Calu3 (cell line): ENCODE data around the gene PDPR. TPM values are rescaled to one million over a fixed set of nuclear protein-coding genes. Genes with fewer than 3 reads are reported as not detected.
"Not testable (repeated sequence)": the region's sequence is repeated elsewhere in the genome, so short reads cannot be mapped to it uniquely, and the experiment has no call there.

Experiments used
- BruUV-seq: library from RNA; stranded (reverse); fragments of 400-500 nt; replicated peaks from 2 replicates; lab custom pipeline; 2021; lab: Mats Ljungman, UMichigan
- CTCF ChIA-PET: fragments of 300-600 bp; sonication (Branson Sonifier 250); formaldehyde crosslinking; loops from one replicate; lab custom pipeline; 2022; ENCODE audit warnings: antibody characterized with exemption; lab: Charles Lee
- DNase-seq: peaks from one replicate; pipeline ENCODE4 v3.0.0; 2022
- H3K27ac Mint-ChIP-seq: one replicate; pipeline ENCODE4 v1.8.0; 2022; ENCODE audit warnings: mixed read lengths; ENCODE audit not compliant: unreplicated experiment
- H3K27me3 Mint-ChIP-seq: one replicate; pipeline ENCODE4 v1.8.0; 2022; ENCODE audit warnings: mixed read lengths; ENCODE audit not compliant: unreplicated experiment
- H3K36me3 Mint-ChIP-seq: one replicate; pipeline ENCODE4 v1.8.0; 2022; ENCODE audit warnings: mild to moderate bottlenecking, moderate library complexity, mixed read lengths; ENCODE audit not compliant: insufficient read depth, unreplicated experiment
- H3K4me1 Mint-ChIP-seq: one replicate; pipeline ENCODE4 v1.8.0; 2022; ENCODE audit warnings: mild to moderate bottlenecking, low read depth, mixed read lengths; ENCODE audit not compliant: unreplicated experiment
- H3K4me3 Mint-ChIP-seq: one replicate; pipeline ENCODE4 v1.8.0; 2022; ENCODE audit warnings: mild to moderate bottlenecking, low read depth, moderate library complexity, mixed read lengths; ENCODE audit not compliant: unreplicated experiment
- H3K9me3 Mint-ChIP-seq: one replicate; pipeline ENCODE4 v1.8.0; 2022; ENCODE audit warnings: low read depth, mixed read lengths; ENCODE audit not compliant: unreplicated experiment
- intact Hi-C: fragments of 100-400 bp; cut with micrococcal nuclease; formaldehyde crosslinking; loops from one replicate; pipeline ENCODE4 v1.10.0; 2022; ENCODE audit not compliant: unreplicated experiment
- total RNA-seq: library from RNA; stranded (reverse); gene quantifications from 2 replicates; pipeline ENCODE4 v1.2.3, GENCODE V29; 2022

PDPR gene
- total RNA-seq, 1 experiment from 2014 or later = 30.3 TPM

DNA sequence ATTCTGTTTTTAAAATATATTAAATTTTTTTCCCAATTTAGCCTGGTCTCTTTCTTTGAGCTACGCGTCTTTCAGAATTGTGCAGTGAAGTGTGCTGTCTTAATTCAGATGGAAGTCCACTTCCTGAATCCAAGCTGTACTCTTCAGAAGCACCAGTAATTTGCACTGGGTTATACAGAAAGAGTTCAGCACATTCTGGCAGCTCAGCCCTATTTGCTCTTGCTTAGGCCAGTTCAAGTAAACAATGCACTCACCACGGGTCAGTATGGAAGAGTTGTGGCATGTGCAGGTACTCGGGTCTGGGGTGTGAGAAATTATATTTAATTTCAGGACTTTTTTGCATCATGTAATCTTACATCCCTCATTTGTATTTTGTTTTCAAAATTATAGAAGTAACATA lies 25.3 kb upstream of the PDPR start:
- BruUV-seq, DNase-seq, H3K9me3 Mint-ChIP-seq, intact Hi-C loops, CTCF ChIA-PET, H3K4me1 Mint-ChIP-seq, H3K36me3 Mint-ChIP-seq, H3K27me3 Mint-ChIP-seq, H3K4me3 Mint-ChIP-seq, H3K27ac Mint-ChIP-seq: not testable (repeated sequence)

DNA sequence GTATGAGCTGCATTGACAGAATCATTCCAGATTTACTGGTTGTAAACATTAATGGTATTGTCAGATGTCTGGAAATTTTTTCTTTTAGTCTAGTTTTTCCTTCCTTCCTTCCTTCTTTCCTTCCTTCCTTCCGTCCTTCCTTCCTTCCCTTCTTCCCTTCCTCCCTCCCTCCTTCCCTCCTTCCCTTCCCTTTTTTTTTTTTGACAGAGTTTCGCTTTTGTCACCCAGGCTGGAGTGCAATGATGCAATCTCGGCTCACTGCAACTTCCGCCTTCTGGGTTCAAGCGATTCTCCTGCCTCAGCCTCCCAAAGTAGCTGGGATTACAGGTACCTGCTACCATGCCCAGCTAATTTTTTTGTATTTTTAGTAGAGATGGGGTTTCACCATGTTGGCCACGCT lies 24.8 kb upstream of the PDPR start:
- CTCF ChIA-PET, H3K4me1 Mint-ChIP-seq, H3K9me3 Mint-ChIP-seq, H3K36me3 Mint-ChIP-seq, BruUV-seq, H3K27ac Mint-ChIP-seq, DNase-seq, H3K4me3 Mint-ChIP-seq, intact Hi-C loops: not testable (repeated sequence)
- peaks cover 14% of the 10 kb centered on the region for H3K27me3 Mint-ChIP-seq

DNA sequence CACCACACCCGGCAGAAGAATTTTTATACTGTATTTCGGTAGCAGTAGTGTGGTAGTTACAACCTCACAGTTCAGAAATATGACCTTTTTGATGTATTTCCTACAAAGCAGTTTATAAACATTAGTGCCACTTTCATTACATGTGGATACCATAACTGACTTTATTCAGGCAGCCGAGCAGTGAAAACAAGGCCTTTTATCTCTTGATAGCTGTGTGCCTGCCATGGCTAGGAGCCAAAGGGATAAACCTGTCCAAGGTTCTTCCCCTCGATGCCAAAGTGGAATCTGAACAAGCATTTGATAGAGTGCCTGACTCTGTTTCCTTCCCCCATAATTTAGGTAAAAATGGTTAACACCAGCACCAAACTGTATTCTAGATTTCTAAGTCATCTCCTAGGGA lies 23.0 kb upstream of the PDPR start:
- DNase-seq, H3K27ac Mint-ChIP-seq, intact Hi-C loops, H3K4me3 Mint-ChIP-seq, H3K4me1 Mint-ChIP-seq, H3K9me3 Mint-ChIP-seq, CTCF ChIA-PET, H3K36me3 Mint-ChIP-seq, BruUV-seq: not testable (repeated sequence)
- peaks cover 32% of the 10 kb centered on the region for H3K27me3 Mint-ChIP-seq

DNA sequence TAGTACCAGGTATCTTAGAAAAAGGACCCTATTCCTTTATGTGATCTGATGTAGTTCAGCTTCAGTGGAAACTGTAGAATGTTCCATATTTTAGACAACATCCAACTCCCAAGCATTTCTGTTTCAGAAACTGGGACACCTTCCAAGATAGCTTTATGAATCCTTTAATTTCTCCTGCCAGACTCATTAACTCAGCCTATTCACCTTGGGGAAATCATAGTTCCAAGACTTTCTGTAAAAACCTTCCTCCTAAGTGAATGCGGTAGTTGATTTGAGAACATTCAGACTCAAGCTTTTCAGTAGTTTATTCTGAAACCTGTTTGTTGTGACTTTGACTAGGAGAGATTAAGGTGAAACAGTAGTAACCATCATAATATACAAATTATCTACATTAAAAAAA lies 20.0 kb upstream of the PDPR start:
- DNase-seq, H3K4me3 Mint-ChIP-seq, H3K36me3 Mint-ChIP-seq, H3K9me3 Mint-ChIP-seq, H3K27ac Mint-ChIP-seq, H3K4me1 Mint-ChIP-seq, BruUV-seq, CTCF ChIA-PET, intact Hi-C loops: not testable (repeated sequence)
- peaks cover 39% of the 10 kb centered on the region for H3K27me3 Mint-ChIP-seq

DNA sequence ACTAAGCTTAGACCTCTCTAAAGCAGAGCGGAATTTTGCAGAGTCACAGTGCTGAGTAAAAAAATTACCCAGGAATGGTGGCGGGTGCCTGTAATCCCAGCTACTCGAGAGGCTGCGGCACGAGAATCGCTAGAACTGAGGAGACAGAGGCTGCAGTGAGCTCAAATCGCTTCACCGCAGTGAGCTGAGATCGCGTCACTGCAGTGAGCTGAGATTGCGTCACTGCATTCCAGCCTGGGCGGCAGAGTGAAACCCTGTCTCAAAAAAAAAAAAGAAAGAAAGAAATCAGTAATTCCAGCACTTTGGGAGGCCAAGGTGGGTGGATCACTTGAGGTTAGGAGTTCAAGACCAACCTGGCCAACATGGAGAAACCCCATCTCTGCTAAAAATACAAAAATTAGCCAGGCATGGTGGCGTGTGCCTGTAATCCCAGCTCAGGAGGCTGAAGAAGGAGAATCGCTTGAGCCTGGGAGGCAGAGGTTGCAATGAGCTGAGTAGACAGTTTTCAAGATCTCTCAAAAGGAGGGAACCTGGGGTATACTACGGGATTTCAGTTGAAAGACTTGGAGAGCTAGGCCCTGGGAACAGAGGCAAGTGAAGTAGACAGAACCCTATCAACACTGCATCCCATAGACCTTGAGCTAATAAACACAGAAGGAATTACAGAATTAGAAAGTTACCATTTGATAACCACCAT lies 4.4 kb upstream of the PDPR start:
- intact Hi-C loops, H3K27me3 Mint-ChIP-seq, H3K4me3 Mint-ChIP-seq, H3K9me3 Mint-ChIP-seq, BruUV-seq, H3K4me1 Mint-ChIP-seq, DNase-seq, H3K27ac Mint-ChIP-seq: not testable (repeated sequence)
- peaks cover 11% of the 10 kb centered on the region for H3K36me3 Mint-ChIP-seq
- CTCF ChIA-PET = interaction anchor here (0.6 kb wide), 1 partner anchor 239 kb away, joined by 3 read pairs; no protein-coding TSS in a partner anchor

DNA sequence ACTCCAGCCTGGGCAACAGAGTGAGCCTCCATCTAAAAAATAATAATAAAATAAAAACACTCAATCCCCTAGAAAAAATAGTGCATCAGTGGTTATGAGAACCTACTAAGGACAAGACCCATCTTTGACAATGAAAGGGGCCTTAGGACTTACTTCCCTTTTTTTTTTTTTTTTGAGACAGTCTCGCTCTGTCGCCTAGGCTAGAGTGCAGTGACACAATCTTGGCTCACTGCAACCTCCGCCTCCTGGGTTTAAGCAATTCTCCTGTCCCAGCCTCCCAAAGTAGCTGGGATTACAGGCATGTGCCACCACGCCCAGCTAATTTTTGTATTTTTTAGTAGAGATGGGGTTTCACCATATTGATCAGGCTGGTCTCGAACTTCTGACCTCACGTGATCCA lies 2.0 kb upstream of the PDPR start:
- H3K4me1 Mint-ChIP-seq, H3K4me3 Mint-ChIP-seq, H3K27me3 Mint-ChIP-seq, DNase-seq, BruUV-seq, CTCF ChIA-PET, H3K9me3 Mint-ChIP-seq, H3K27ac Mint-ChIP-seq, intact Hi-C loops: not testable (repeated sequence)
- peaks cover 16% of the 10 kb centered on the region for H3K36me3 Mint-ChIP-seq

DNA sequence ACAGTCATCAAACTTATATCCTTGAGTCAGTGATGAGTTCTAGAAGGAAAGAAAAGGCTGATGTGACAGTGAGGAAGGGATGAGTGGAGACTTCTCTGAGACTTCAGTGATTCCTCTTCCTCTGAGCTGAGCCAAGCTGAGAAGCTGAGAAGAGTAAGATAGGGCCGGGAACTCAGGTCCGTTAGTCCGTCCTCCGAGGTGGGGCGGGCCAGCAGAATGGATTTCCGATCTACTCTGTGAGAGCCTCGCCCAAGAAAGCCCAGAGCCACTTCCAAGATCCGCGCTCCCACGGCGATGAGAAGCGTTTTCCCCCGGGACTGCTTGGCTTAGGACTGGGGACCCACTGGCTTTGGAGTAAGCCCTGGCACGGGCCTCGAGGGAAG lies 542 bp upstream of the PDPR start:
- DNase-seq, H3K9me3 Mint-ChIP-seq, intact Hi-C loops, CTCF ChIA-PET, H3K4me1 Mint-ChIP-seq, H3K27me3 Mint-ChIP-seq: not testable (repeated sequence)
- H3K4me3 Mint-ChIP-seq = peak overlapping the region; percentile 90
- peak overlapping the region; percentile 20 for H3K27ac Mint-ChIP-seq
- TSS peak; percentile 82 for BruUV-seq
- peaks cover 16% of the 10 kb centered on the region for H3K36me3 Mint-ChIP-seq

DNA sequence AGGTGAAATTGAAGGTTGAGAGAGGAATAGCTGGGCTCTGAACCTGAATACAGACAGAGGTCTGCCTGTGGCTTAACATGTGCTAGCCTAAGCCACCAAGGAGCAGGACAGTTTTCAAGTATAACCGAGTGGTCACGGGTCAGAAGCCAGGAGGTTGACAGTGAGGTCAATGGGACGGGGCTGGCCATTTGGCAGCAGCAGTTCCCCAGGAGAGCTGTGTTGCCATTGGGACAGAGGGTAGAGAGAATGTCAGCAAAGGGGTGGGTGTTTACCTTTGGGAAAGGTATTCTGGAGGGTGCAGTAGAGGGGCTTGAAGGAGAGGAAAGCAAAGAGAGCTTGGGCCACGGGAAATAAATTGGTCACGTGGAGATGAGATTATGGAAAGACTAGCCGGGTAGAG lies 4.2 kb downstream of the PDPR start:
- CTCF ChIA-PET, intact Hi-C loops: not testable (repeated sequence)
- H3K36me3 Mint-ChIP-seq = peaks cover 27% of the 10 kb centered on the region

DNA sequence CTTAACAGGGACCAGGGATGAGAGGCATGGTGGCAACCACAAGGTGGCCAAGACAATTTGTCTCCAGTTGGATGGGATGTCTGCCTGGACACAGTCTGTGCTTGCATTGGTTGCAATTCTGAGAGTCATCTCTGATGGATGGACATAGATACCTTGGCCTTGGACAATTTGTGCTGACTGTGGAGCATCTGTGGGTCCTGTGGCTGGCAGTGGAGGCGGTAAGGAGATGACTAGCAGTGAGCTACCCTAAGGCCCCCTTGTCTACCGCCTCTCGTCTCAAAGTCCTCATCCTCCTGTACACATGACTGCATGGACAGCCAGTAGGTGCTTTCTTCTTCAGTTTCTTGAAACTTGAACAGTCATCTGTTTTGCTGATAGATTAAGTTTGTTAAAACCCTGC lies 4.6 kb downstream of the PDPR start:
- H3K27me3 Mint-ChIP-seq, H3K4me3 Mint-ChIP-seq, CTCF ChIA-PET, H3K4me1 Mint-ChIP-seq, H3K27ac Mint-ChIP-seq, DNase-seq, intact Hi-C loops, H3K9me3 Mint-ChIP-seq, BruUV-seq: not testable (repeated sequence)
- H3K36me3 Mint-ChIP-seq = peaks cover 30% of the 10 kb centered on the region

More for the DNA sequence above, 4.2 kb downstream of the PDPR start:
- not testable (repeated sequence) for H3K27ac Mint-ChIP-seq, BruUV-seq, DNase-seq, H3K9me3 Mint-ChIP-seq, H3K27me3 Mint-ChIP-seq, H3K4me1 Mint-ChIP-seq, H3K4me3 Mint-ChIP-seq

DNA sequence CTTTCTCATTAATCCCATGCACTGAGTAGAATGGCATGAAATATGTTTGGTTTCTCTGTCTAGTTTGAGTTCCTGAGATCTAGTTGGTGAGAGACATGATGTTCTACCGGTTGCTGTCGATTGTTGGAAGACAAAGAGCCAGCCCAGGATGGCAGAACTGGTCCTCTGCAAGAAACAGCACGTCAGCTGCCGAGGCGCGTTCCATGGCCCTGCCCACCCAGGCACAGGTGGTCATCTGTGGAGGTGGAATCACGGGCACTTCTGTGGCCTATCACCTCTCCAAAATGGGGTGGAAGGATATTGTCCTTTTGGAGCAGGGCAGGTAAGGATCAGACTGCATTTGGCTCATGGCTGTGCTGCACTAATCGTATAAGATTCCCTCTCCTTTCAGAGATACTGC lies 6.3 kb downstream of the PDPR start:
- H3K4me3 Mint-ChIP-seq, CTCF ChIA-PET, H3K27me3 Mint-ChIP-seq, H3K4me1 Mint-ChIP-seq, intact Hi-C loops, H3K27ac Mint-ChIP-seq, DNase-seq, H3K9me3 Mint-ChIP-seq, BruUV-seq: not testable (repeated sequence)
- peaks cover 16% of the 10 kb centered on the region for H3K36me3 Mint-ChIP-seq
